Neural progenitor cell (in vitro differentiated cells): ENCODE measurements around the gene MACROD2. TPM values are rescaled to one million over a fixed set of nuclear protein-coding genes. Genes with fewer than 3 reads are reported as not detected.

Source experiments
- DNase-seq: peaks from one replicate; pipeline ENCODE4 v3.0.0-alpha.2; 2016; ENCODE audit warnings: low spot score
- H2AFZ ChIP-seq: fragments of 200-600 bp; sonication (generic); replicated peaks from 2 replicates; pipeline ENCODE4 v1.6.1; 2016; ENCODE audit warnings: antibody characterized with exemption
- H3F3A ChIP-seq: fragments of 200-600 bp; sonication (generic); 2 replicates; pipeline ENCODE4 v1.6.1; 2016; ENCODE audit warnings: antibody characterized with exemption, low read depth
- H3K27ac ChIP-seq: fragments of 200-600 bp; sonication (generic); 2 replicates; pipeline ENCODE4 v1.5.1; 2016; ENCODE audit warnings: mild to moderate bottlenecking
- H3K27me3 ChIP-seq: fragments of 200-600 bp; sonication (generic); 2 replicates; pipeline ENCODE4 v1.6.1; 2016; ENCODE audit warnings: mild to moderate bottlenecking, moderate library complexity
- H3K36me3 ChIP-seq: fragments of 200-600 bp; sonication (generic); 2 replicates; pipeline ENCODE4 v1.5.1; 2016
- H3K4me1 ChIP-seq: fragments of 200-600 bp; sonication (generic); 2 replicates; pipeline ENCODE4 v1.6.1; 2016; ENCODE audit warnings: mixed run types
- H3K4me2 ChIP-seq: fragments of 200-600 bp; sonication (generic); 2 replicates; pipeline ENCODE4 v1.6.1; 2016
- H3K4me3 ChIP-seq: fragments of 200-600 bp; sonication (generic); 2 replicates; pipeline ENCODE4 v1.5.1; 2016
- H3K79me2 ChIP-seq: fragments of 200-600 bp; sonication (generic); 2 replicates; pipeline ENCODE4 v1.6.1; 2016; ENCODE audit warnings: low read depth
- H3K9ac ChIP-seq: fragments of 200-600 bp; sonication (generic); 2 replicates; pipeline ENCODE4 v1.6.1; 2016
- H3K9me3 ChIP-seq: fragments of 200-600 bp; sonication (generic); 2 replicates; pipeline ENCODE4 v1.5.1; 2016; ENCODE audit warnings: low read depth
- H4K20me1 ChIP-seq: fragments of 200-600 bp; sonication (generic); 2 replicates; pipeline ENCODE4 v1.6.1; 2016; ENCODE audit warnings: low read depth
- H3K27ac Mint-ChIP-seq: 3 replicates; pipeline ENCODE4 v1.8.0; 2021; ENCODE audit warnings: mixed read lengths
- H3K27me3 Mint-ChIP-seq: 2 replicates; pipeline ENCODE4 v1.8.0; 2022; ENCODE audit warnings: low read depth, mild to moderate bottlenecking, inconsistent platforms, moderate library complexity, mixed read lengths; ENCODE audit not compliant: insufficient read depth
- H3K36me3 Mint-ChIP-seq: 3 replicates; pipeline ENCODE4 v1.8.0; 2021; ENCODE audit warnings: mixed read lengths
- H3K4me1 Mint-ChIP-seq: 3 replicates; pipeline ENCODE4 v1.8.0; 2021; ENCODE audit warnings: mixed read lengths
- H3K4me3 Mint-ChIP-seq: 3 replicates; pipeline ENCODE4 v1.8.0; 2021; ENCODE audit warnings: mild to moderate bottlenecking, moderate library complexity, mixed read lengths
- H3K9me3 Mint-ChIP-seq: 3 replicates; pipeline ENCODE4 v1.8.0; 2020; ENCODE audit warnings: mixed read lengths
- CTCF ChIP-seq: fragments of 200-600 bp; sonication (generic); IDR thresholded peaks from 2 replicates; pipeline ENCODE4 v1.5.1; 2017; ENCODE audit warnings: antibody characterized with exemption, mild to moderate bottlenecking
- EZH2 ChIP-seq: fragments of 200-600 bp; sonication (generic); IDR thresholded peaks from 2 replicates; pipeline ENCODE4 v1.6.1; 2017; ENCODE audit warnings: antibody characterized with exemption, mild to moderate bottlenecking, moderate library complexity
- EZH2phosphoT487 ChIP-seq: fragments of 200-600 bp; sonication (generic); IDR thresholded peaks from 2 replicates; pipeline ENCODE4 v1.6.1; 2017; ENCODE audit warnings: antibody characterized with exemption
- total RNA-seq: library from RNA; depleted of rRNA; stranded (reverse); fragments of >200 nt; gene quantifications from 2 replicates; pipeline ENCODE4 v1.2.3, GENCODE V29; 2015; ENCODE audit warnings: low replicate concordance

MACROD2 gene
- total RNA-seq, 1 donor from 2014 or later: 11.9 TPM

- no peaks in the 10 kb centered on the region for H3K79me2 ChIP-seq
- no peaks in the 10 kb centered on the region for H3K9me3 ChIP-seq
- Mint-ChIP-seq H3K4me1 (peaks cover 5% of the 10 kb centered on the region), H3K27ac (no peak overlapping the region), H3K9me3 (no peaks in the 10 kb centered on the region), H3K4me3 (no peak overlapping the region), H3K36me3 (peaks cover 2% of the 10 kb centered on the region), H3K27me3 (no peaks in the 10 kb centered on the region)
- no peak overlapping the region for H3K27ac ChIP-seq
- no peak overlapping the region for H3K9ac ChIP-seq
- H4K20me1 ChIP-seq: no peaks in the 10 kb centered on the region
- H2AFZ ChIP-seq: no peak overlapping the region
- no peak overlapping the region for H3K4me3 ChIP-seq
- no peaks in the 10 kb centered on the region for H3K27me3 ChIP-seq
- H3K4me2 ChIP-seq: no peak overlapping the region
- TF ChIP-seq EZH2phosphoT487 (no peak), EZH2 (no peak), CTCF (no peak)
- no peak for DNase-seq
- no peaks in the 10 kb centered on the region for H3F3A ChIP-seq
- H3K36me3 ChIP-seq: no peaks in the 10 kb centered on the region
- peaks cover 3% of the 10 kb centered on the region for H3K4me1 ChIP-seq
These were observed 1608.9 kb downstream of the MACROD2 start for GRCh38 chr20:15603978-15604805.

GRCh38 chr20:15609921-15610320, 1614.6 kb downstream of the MACROD2 start:
- TF ChIP-seq EZH2: no peak
- no peak for TF ChIP-seq EZH2phosphoT487
- TF ChIP-seq CTCF: no peak
- Mint-ChIP-seq H3K4me1 (peaks cover 6% of the 10 kb centered on the region), H3K27me3 (no peaks in the 10 kb centered on the region)

GRCh38 chr20:15610787-15611186, 1615.5 kb downstream of the MACROD2 start:
- TF ChIP-seq EZH2 (no peak), EZH2phosphoT487 (no peak)
- Histone ChIP-seq H3K9me3 (no peaks in the 10 kb centered on the region), H3F3A (no peaks in the 10 kb centered on the region), H3K27ac (no peak overlapping the region), H3K36me3 (no peaks in the 10 kb centered on the region), H4K20me1 (no peaks in the 10 kb centered on the region), H3K79me2 (no peaks in the 10 kb centered on the region), H2AFZ (no peak overlapping the region), H3K4me1 (peaks cover 3% of the 10 kb centered on the region), H3K9ac (no peak overlapping the region), H3K4me2 (no peak overlapping the region), H3K4me3 (no peak overlapping the region), H3K27me3 (no peaks in the 10 kb centered on the region)
- no peaks in the 10 kb centered on the region for H3K36me3 Mint-ChIP-seq
- no peak overlapping the region for H3K4me3 Mint-ChIP-seq
- peaks cover 7% of the 10 kb centered on the region for H3K4me1 Mint-ChIP-seq
- H3K9me3 Mint-ChIP-seq: no peaks in the 10 kb centered on the region
- no peak for DNase-seq
- no peak overlapping the region for H3K27ac Mint-ChIP-seq
- no peaks in the 10 kb centered on the region for H3K27me3 Mint-ChIP-seq

More at GRCh38 chr20:15609921-15610320, 1614.6 kb downstream of the MACROD2 start:
- H4K20me1 ChIP-seq: no peaks in the 10 kb centered on the region
- H3K4me2 ChIP-seq: no peak overlapping the region
- no peaks in the 10 kb centered on the region for H3K27me3 ChIP-seq
- H3K9me3 Mint-ChIP-seq: no peaks in the 10 kb centered on the region
- H3K36me3 ChIP-seq: no peaks in the 10 kb centered on the region
- no peaks in the 10 kb centered on the region for H3K79me2 ChIP-seq
- H3K27ac Mint-ChIP-seq: no peak overlapping the region
- peaks cover 3% of the 10 kb centered on the region for H3K4me1 ChIP-seq
- no peak for DNase-seq
- H3K4me3 ChIP-seq: no peak overlapping the region
- H3F3A ChIP-seq: no peaks in the 10 kb centered on the region
- H3K36me3 Mint-ChIP-seq: no peaks in the 10 kb centered on the region
- no peak overlapping the region for H3K27ac ChIP-seq
- no peak overlapping the region for H2AFZ ChIP-seq
- H3K9ac ChIP-seq: no peak overlapping the region
- H3K9me3 ChIP-seq: no peaks in the 10 kb centered on the region
- H3K4me3 Mint-ChIP-seq: no peak overlapping the region

- H3K4me3 Mint-ChIP-seq: no peak overlapping the region
- no peak for DNase-seq
- Histone ChIP-seq H3K79me2 (no peaks in the 10 kb centered on the region), H3K4me1 (peaks cover 3% of the 10 kb centered on the region), H4K20me1 (no peaks in the 10 kb centered on the region), H3K9ac (no peak overlapping the region), H3K27ac (no peak overlapping the region), H3K27me3 (no peaks in the 10 kb centered on the region), H3K4me2 (no peak overlapping the region), H3K9me3 (no peaks in the 10 kb centered on the region), H3K36me3 (no peaks in the 10 kb centered on the region), H3K4me3 (no peak overlapping the region), H3F3A (no peaks in the 10 kb centered on the region), H2AFZ (no peak overlapping the region)
- TF ChIP-seq CTCF (no peak), EZH2phosphoT487 (no peak), EZH2 (no peak)
- H3K36me3 Mint-ChIP-seq: peaks cover 2% of the 10 kb centered on the region
- no peaks in the 10 kb centered on the region for H3K9me3 Mint-ChIP-seq
- no peak overlapping the region for H3K27ac Mint-ChIP-seq
- no peaks in the 10 kb centered on the region for H3K27me3 Mint-ChIP-seq
- peaks cover 7% of the 10 kb centered on the region for H3K4me1 Mint-ChIP-seq
These were observed 1616.2 kb downstream of the MACROD2 start for GRCh38 chr20:15611541-15611940.
